Stimulated activated CD4-positive, alpha-beta T cell treated with anti-CD3 and anti-CD28 coated beads, Interleukin-1b, Interleukin-23, amount 100 ng/mL, for 24 hours (primary cell): ENCODE data around the gene SPAG6.

Experiments
- DNase-seq, 4 experiments: peaks; one replicate each; pipeline ENCODE4 v3.0.0-alpha.2; 2020; ENCODE audit warnings: low read depth in 4 of 4, low spot score in 1 of 4

SPAG6 gene

DNA sequence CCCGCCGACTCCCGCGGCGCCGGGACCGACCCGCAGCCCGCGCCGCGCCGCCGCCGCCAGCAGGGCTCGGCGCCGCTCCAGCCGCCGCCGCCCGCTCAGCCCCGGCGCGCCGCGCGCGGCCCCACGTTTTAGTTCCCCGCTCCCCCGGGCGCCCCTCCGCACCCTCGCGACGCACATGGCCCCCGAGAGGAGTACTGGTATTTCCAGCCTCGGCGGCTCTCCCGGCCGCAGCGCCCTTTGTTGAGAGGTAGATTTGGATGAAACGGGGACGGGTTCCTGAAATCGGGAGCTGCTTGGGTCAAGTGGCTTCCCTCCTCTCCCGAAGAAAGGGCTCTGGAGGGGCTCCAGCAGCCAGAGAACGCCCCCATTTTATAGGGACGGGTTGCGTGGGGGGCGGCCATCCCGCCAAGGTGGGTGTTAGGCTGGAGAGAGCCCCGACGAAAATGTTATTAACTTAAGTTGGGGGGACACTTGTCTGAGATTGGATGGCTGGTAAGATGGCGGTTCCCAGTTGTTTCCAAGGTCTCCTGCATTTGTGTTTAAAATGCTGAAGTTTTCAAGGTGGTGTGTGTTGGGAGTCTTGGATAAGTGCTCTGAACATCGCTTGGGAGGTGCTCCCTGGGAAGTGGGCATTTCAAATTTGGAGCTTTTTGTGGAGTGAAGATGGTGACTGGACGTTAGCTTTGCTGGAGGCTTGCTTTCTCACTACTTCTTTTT lies 23.2 kb upstream of the SPAG6 start:
- DNase-seq, result no peak

DNA sequence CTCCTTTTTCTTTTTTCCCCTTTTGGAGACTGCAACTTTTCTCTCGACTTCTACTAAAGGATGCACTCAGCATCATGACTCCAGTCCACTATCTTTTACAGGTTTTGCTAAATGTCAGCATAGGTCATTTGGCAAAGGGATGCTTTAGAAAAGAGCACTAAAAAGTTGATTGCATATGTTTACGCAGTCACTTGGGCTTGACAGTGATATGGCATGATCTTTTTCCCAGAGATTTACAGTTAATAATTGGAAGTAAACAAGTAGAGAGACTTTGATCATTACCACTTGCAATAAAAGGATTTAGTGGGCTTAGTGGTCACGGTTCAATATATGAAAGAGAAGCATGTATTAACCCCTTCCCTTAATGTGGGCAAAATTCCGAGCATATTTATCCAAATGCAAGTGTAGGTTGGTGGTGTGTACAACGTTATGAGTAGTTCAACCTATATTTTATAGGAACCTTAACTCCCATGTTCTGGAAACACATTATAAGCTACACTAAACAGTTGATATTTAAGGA lies 22.6 kb upstream of the SPAG6 start:
- DNase-seq, result no peak

DNA sequence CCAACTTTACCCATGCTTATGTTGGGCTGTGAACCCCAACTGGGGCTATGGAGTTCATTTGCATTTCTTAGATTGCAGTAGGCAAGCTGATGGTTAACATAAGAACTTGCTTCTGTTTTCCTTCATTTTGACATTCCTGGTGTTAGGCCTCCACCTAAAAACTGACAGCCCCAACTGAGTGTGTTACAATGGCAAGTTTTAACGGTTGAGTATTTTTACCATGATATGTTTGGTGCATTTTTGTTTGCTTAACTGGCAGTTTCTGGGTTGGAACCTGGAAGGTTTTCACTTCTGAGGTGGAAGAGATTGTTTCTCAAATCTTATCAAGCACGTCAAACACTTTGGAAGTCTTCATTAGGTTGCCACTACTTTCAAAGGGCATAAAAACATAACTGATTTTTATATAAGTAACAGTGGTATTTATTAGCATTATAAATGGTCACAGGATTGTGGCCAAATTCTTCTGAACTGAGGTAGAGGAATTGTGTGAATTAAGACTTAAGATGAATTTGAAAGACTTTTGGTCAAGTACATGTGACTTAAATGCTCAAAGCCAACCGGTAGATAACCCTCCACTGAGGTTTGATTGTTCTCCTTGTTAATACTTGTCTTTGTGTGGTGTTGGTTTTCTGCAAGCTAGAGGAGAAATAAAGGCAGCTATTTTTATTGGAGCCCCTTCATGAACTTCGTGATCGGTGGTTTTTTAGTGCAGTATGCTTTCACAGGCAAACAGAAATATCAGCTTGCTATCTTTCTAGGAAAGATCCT lies 21.6 kb upstream of the SPAG6 start:
- no peak for DNase-seq

DNA sequence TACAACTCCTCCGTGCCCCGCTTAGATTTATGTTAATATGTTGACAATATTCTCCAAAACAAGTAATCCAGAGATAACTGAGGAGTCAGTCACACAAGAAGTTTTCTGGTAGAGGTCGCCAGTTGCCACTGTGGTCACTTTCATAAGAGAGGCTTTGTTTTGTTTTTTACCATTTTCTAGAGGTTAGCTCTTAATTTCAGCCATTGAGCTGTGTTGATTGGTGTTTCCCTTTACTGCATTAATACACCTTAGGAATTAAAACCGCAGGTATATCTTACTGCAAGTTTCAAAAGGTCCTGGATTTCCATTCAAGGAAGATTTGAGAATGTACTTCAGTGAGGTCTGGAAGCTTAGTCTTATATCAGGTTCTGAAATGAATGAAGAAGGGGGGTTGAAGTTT lies 20.9 kb upstream of the SPAG6 start:
- no peak for DNase-seq

DNA sequence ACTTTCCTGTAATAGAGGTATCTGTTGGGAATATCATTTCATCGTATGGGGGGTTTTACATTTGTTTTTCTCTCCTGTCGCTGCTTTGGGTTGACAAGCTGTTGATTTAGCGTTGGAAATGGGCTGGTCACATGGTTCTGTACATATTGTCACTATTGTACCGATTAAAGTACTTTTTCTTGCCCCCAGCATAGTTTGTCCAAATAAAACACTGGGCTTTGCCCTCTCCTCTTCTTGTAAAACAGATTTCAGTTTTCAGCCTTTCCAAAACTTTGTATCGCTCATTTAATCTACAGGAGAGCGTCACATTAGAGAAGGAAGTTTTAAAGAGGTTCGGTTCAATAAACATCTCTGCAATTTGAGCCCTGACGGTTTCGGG lies 20.4 kb upstream of the SPAG6 start:
- DNase-seq, result no peak

DNA sequence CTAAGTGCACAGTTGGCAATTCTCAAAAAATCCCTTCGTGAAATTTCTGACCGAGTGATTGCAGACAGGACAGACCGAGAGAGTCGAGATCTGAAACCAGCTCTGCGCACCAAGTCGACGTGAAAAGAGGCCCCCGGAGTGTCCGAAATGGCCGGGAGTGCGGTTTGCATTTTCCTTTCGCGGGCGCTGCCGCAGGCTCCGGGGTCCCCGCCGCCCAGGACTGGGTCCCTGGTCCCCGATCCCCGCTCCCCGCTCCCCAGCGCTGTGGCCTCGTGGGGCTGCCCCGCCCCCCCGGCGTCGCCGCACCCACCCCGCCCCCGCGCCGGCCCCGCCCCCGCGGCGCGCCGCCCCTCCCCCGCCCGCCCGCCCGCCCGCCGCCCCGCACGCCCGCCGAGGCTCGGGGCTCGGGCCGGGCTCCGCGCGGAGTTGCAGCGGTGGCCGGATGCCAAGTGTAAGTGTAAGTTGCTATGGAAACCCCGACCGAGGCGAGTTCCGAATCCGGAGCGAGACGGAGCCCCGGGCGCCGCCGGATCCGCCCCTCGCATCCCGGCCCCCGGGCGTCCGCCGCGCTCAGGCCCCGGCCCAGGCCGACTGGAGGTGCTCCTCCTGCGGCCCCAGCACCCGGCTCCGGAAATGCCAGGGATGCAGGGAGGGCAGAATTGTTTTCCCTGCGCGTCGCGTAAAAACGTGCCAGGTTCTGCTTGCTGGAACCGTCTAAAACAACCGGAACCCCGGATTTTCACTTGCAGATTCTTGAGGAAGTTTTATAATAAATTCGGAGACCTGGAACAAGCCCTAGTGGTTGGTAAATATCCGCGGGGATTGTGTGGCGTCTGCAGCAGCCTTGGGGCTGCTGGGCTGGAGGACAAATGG lies 19.8 kb upstream of the SPAG6 start:
- DNase-seq, result peak in 1 of 4 experiments; percentile 55

DNA sequence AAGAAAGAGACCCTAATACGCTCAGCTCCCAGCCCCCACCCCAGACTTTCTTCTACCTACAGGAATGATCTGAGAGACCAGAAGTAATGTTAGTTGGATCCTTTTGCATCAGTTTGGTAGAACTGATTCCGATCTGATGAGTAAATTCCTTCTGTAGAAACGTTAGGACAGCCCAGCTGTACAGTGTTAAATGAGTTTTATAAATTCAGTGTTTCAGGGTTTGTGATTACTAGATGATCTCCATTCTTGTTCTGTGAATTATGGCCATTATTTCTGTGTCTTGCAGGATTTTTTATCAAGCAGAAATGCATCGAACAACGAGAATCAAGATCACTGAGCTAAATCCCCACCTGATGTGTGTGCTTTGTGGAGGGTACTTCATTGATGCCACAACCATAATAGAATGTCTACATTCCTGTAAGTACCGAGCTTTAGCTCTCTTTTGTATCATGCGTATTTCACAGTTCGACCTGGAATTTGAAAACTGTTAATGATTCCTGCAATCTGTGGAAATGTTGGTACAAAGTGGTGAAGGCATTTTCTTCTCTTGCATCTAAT lies 19.1 kb upstream of the SPAG6 start:
- no peak for DNase-seq

DNA sequence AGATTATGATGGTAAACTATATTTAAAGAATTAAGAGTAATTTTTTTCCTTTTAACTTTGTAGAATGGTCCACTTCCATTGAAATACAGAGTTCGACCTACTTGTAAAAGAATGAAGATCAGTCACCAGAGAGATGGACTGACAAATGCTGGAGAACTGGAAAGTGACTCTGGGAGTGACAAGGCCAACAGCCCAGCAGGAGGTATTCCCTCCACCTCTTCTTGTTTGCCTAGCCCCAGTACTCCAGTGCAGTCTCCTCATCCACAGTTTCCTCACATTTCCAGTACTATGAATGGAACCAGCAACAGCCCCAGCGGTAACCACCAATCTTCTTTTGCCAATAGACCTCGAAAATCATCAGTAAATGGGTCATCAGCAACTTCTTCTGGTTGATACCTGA lies 16.1 kb upstream of the SPAG6 start:
- DNase-seq, result no peak

DNA sequence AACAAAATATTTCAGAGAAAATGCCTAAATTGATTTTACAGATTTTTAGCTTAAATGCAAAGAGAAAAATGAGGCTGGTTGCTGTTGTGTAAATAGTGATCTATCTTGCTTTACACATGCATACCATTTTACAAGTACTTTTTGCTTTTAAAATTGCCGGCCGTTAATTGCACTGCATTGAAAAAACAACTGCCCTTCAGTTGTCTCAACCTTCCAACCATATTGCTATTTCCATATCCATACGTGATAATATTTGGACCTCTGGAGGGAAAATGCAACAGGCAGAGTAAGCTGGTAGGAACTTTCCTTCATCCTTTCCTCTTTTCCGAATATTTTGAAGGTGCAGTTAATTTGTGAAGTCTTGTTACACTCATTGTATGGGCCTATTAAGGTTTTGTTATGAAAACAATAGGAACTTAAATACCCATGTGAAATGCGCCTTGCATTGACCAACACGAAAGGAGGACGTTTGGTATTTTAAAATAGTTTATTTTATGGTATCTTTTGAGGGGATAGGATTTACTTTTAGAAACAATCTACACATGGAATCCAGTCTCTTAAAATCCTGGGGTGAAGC lies 13.1 kb upstream of the SPAG6 start:
- DNase-seq, result no peak

DNA sequence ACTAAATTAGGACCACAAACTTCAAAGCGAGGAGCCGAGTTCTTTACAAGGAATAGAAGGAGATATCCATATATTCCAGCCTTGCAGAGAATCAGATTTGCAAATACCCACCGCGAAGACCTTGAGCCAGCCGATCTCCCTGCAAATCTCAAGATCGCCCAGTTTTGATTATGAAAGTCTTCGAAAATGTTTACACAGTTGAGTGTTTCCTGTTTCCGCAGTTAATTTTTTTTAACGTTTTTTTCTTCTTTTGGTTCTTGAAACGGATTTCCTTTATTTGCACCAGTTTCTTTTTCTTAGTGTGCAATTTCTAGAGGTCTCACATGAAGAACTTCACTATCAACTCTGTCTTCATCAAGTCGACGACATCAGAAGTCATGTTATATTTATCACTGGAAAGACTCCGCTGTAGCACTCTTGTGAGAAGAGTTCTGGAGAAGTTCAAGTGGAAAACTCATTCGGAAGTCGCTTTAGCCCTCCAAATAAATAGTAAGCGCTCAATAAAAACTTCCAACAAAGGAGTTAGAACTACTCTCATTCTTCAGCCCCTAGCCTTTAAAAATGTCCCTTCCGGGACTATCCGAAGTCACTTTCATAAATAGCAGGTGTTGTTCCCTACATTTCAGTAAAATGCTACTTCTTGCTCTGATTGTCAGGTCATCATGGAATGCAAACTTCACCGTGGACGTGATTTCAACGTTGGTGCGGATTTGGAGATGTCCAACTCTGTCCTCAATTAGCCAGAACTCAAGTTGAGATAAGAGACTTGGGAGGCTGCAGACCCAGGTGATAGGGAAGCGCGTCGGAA lies 11.9 kb upstream of the SPAG6 start:
- DNase-seq, result no peak

DNA sequence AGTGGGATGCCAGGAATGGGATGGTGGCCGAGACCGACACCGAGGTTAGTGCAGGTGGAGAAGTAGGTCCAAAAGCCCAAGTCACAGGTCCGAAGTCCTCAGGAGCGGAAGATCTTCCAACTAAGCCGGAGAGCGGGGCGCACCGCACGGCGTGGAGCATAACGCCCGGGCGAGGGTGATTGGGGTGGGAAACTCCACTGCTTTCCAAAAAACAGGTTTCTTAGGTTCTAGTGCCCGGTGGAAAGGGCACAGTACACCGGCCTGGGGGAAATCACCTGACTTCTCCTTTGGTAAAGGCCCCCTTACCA lies 11.4 kb upstream of the SPAG6 start:
- DNase-seq, result no peak

DNA sequence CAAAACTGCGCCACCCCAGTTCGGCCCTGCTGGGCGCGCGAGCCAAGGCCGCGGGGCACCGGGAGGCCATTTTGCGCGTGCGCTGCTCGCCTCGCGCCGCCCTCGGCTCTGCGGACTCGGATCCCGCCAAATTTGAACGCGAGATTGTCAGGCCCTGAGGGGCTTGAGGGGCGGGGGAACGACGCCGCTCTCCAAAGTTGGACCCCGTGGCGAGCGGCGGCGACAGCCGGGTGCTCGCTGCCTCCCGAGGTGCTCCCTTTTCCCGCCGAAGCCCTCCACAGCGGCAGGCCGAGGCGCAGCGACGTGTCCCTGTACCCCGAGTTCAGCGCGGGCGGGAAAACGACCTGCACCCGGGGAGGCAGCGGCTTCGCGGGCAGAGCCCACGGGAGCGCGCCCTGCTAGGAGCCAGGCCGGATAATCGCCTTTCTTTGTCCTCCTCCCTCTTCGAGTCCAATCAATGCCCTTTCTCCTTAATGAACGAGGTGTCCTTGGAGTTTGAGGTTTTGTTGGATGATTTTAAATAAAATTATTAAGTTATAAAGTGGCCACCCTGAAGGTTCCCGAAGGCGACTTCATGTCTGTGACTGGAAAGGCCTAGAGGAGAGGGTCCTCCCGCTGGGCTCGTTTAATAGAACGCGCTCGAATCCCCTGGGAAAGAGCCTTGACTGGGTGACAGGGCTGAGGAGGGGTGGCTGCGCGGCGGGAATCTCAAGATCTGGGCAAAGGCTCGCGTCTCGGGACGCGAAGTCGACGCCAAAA lies 10.7 kb upstream of the SPAG6 start:
- DNase-seq, result no peak

DNA sequence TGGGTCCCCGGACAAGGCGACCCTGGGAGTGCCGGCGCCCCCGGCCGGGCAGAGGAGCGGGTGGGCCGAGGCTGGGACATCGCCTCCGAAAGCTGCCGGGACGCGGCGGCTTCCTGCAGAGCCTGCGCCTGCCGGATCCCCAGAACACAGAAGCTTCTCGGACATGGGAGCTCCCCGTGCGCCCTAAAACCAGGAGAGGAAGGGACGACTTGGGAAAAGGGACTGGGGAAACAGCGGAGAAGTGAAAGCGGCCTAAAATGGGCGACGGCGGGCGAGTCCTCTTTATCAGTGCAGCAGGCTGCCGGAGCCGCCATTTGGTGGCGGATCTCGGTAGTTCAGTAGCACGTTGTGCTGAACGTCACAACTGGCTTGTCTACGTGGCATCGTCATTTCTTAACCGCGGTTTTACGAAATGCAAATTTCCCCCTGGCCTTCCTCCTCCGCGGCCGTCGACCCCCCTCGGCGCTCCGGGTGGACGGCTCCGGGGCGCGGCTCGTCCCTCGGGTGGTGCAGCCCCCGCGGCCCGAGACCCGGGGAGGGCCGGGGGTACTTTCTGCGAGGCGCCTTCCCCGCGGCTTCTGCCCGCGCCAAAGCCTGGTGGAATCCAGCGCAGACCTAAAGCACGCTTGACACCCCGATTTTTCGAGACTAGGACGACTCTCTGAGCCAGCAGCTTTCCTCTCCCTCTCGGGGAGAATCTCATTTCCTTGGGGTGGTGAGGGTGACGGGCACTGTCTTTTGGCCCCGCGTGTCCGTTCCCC lies 9.9 kb upstream of the SPAG6 start:
- DNase-seq, result no peak

DNA sequence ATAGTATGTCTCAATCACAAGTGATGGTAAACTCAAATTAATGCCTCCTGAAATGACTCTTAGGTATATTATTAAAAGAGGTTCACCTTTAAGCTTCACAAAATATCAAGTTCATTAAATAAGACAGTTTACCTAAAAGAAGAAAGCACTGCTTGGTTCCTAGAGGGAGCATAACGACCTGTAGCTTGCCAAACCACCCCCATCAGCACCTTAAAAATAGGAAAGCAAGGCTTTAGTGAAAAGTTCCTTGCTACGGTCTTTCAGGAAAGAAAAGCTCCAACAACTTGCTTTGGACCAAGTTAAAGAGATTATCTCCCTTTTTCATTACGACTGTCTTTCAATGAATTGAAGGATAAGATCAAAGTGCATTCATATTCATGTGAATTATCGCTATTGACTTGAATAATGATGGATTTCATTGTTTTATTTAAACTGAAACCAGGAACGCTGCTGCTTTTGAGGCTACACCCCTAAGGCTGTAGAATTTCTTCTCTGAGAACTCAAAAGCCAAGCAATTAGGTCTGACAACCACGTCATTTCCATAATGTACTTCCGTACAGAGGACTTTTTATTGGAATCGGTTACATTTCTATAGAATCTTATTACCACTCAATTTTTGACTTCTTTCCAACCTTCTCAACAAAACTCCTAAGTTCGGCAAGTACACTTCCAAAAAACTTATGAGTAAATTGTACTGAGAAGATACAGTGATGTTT lies 7.0 kb upstream of the SPAG6 start:
- DNase-seq, result no peak

DNA sequence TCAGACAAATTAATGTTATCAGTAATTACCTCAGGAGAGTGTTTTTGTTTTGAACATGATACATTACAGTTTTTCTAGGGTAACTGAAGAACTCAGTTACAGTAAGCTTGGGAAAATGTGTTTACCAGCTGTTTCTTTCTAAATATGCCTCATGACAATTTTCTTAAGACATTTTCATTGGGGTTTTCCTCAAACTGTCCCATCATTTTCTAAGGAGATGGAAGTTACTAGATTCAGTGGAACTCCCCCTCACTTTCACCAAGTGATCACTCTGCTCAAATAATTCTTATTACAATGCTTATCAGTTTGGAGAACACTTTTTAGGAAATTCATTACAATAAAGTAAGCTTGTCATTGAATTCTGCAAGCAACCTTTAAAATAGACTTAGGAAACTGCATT lies 6.4 kb upstream of the SPAG6 start:
- DNase-seq, result no peak

DNA sequence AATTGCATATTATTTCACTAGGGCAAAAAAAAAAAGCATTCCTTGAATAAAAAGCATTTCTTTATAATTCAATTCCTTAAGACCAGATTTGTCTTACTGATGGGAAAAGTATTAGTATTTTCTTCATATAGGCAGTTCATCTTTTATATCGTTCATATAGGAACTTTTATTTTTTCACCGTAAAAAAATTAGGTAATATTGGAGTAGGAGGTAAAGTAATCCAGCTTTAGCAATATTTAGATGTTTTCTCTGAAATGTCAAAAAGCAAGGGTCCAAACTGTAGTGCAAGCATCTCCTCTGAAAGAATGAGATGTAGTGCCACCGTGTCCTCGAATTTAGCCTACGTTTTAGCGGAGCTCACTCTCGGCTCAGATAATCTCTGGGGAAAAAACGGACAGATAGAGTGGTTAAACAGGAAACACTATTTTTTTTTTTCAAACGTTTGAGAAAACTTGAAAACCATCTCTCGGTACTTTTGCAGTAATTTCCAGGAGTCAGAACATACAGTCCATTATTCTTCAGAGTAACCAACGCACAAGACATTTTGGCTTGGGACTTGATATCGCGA lies 5.5 kb upstream of the SPAG6 start:
- DNase-seq, result no peak

DNA sequence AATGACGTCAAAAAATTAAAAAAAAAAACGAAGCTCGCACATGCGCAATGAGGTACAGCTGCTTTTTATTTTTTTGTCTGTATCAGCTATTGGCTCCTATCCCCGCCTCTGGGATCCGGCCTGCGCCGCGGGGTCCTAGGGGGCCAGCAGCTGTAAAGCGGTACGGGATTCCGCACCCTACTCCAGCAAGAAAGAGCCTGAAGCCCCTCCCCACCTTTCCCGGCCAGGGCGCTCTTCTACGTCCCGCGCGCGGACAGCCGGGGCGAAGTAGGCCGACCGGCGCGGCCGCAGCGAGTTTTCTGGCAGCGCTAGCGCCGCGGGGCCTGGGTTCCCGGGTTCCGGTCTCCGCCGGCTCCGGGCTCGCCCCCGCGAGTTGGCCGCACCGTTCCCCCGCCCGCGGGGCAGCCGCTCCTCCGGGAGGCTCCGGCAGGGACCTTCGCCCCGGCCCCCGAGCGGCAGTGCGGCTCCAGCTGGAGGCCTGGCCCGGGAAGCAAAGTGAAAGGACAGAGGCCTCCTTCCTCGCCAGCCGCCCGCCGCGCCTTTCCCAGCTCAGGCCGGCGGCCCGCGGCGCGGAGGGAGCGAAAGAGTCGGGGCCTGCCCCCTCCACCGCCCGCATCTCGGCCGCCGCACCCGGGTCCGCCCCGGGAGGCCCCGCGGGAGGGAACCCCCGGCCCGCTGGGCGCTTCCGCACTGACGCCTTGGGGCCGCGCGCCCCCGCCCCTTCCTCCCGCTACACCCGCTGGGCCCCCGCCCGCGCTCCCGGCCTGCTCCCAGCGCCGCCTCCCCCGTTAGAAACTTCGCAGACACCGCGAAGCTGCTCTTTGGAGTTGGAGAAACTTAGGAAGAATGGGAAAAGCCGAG lies 4.7 kb upstream of the SPAG6 start:
- DNase-seq, result no peak
